ENCODE results near the gene CD52.
A peak's percentile ranks its signal among the peaks of the same experiment; 100 is the strongest.
"Not testable (repeated sequence)": the region's sequence is repeated elsewhere in the genome, so short reads cannot be mapped to it uniquely, and the experiment has no call there.

The CD52 gene

DNA sequence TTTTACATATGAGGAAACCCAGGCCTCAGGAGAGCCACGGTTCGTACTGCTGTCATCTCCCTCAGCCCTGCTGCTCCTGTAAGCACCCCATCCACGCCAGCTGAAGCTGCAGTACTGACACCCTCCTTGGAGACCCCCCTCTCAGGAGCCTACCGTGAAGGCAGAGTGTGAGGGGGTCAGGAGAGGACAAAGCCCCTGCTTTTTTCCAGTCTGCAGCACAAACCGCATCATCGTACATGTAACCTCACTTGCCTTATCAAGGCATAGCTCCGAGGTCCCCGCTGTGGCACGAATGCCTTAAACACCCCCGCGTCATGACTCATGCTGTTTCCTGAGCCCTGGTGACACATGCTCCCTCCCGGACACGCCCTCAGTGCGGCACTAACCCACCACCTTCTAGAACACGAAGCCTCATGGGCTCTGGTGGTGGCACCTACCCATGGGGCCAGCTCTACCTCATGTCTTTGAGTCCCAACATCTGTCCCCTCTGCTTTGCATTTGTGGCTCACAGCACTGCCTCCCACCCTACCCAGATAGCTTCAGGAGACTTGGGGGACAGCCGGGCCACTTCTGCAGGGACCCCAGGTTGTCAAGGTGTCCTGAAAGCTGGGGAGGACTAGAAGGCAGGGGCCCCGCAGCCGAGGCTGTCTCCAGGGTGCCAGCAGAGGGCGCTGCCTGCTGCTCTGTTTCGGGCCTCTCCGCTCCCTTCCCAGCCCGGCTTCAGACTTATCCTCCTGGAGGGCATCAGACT lies 33.0 kb upstream of the CD52 start:
- DNase-seq: no peak

DNA sequence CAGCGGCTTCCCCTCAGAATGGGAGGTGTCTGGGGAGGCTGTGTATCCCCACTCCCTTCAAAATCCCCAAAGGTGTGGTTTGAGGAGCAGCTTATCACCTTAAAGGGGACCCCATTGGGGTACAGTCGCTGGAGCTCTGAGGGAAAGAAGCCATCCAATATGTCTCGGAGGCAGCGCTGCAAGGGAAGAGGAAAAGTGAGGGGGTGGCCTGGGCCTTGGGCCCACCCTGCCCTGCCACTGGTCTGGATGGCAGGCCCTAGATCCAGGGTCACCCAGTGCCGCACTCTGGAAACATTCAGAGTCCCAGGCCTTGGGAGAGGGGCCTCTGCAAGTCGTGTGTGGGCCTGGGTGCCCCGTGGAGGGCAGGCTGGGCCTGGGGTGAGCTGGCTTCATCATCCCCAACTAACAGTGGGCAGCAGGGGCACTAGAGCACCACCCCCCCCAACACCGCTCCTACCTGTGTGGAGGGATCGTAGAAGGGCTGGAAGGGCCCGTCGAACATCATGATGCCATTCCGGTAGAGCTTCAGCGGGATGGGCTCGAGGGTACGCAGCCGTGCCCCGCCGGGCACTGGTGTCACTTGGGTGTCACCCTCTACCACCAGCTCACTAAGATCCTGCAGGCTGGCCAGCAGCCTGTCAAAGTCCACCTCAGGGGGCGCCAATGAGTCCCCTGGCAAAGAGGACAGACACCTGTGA lies 32.2 kb upstream of the CD52 start:
- DNase-seq: no peak

DNA sequence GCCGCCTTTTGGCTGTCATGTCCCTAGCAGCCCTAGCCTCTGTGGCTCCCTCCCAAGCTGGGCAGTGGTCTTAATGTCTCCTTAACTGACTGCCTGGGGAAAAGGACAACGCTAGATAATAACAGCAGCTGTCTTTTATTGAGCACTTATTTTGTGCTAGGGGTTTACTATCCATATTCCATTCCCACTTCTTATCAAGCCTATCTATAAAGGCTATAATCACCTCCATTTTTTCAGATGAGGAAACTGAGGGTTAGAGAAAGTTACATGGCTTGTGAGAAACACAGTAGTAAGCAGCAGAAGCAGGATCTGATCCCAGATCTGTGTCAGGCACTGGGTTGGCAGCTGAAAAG lies 31.7 kb upstream of the CD52 start:
- no peak for DNase-seq

DNA sequence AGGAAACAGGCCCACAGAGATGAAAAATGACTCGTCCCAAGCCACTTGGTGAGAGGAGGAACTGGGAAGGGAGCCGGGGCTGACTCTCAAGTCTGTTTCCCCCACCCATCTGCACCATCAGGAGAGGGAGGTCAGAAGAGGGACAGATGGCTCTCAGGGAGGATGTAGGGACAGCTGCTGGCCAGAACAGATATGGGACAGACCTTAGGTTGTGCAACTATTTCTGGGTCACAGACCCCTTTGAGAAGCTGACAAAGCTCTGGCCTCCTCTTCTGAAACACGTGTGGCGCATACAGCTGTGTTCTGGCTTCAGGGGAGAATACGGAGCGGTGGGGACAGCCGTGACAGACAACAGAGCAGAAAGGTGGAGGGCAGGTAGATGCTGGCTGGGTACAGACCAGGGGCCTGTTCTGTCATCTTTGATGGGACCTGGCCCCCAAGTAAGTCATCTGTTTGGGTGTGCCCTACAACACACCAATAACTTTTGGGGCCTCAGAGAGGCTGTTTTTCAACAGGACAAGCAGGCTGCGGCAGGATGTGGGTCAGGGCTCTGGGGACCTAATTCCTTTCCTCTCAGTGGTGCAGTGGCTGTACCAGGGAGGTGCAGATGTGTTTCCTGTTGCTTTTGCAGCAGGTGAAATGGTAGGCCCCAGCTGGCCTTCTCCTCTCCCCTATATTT lies 30.6 kb upstream of the CD52 start:
- no peak for DNase-seq

DNA sequence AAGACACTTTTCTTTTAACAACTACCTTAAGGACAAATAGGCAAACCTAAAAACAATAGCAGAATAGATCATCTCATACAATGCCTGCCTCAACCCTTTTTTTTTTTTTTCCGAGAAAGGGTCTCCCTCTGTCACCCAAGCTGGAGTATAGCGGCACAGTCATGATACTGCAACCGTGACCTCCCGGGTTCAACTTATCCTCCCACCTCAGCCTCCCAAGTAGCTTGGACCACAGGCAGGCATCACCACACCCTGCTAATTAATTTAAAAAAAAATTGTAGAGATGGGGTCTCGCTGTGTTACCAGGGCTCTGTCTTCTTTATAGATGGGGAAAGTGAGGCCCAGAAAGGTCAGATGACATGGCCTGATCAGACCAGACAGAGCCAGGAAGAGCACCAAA lies 29.9 kb upstream of the CD52 start:
- no peak for DNase-seq

DNA sequence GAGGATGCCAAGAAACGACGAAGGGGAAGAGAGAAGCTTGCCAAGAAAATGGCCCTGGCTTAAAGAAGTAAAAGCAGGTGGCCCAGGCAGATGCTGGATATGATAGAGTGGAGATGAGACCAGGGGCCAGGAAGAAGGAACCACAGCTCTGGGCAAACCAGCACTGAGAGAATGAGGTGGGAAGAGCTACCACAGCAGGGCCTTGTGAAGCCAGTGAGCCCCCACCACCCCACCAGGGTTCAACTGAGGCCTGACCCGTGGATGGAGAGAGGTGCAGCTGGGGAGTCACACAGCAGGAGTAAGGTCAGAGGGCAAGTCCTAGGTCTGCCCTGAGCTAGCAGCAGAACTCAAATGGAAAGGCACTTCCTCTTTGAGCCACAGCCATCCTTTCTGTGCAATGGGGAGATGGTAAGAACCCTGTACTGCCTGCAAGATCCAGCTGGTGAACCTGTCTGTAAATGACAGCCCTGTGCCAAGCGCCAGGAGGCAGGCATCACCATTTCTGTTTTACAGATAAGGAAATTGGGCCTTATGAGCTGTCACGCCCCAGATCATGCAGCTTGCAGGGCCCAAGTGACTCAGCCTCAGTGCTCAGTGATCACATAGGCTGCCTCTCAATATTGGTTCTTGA lies 29.3 kb upstream of the CD52 start:
- DNase-seq: no peak

DNA sequence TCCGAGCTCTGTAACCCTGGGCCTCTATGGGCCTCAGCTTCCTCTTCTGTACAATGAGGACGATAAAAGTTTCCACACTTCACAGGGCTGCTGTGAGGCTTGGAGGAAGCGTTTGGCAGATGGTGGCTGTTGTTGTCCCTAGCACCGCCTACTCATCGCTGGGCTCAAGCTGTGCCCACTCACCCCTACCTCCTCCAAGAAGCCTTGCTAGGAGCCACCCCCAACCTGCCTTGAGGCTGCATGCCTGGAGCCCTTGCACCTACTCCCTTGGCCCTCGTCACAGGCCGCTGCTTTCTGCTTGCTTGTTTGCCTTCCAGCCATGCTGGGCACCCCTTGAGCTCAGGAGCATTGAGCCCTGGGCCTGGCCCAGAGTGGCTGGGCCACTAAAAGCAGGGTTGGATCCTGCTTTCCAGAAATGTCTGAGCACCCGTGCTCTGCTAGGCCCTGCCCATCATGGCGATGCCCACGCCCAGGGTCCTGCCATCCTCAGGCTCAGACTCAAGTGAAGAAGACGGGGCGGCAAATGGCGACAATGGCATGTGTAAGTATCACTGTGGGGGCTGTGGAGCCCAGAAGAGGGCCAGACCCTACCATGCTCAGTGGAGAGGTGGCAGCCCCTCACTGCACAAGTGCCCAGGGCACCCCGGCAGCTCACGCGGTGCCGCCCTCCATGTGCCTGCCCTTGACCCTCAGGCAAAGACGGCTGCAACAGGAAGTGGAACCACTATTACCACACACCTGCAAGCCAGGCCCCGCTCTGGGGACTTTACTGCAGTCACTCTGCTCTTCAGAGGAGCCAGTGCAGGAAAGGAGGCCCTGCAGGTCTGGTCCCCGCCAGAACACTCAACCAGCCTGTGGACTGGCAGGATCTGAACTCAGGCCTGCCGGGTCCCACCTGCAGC lies 28.3 kb upstream of the CD52 start:
- peak; percentile 15 for DNase-seq

DNA sequence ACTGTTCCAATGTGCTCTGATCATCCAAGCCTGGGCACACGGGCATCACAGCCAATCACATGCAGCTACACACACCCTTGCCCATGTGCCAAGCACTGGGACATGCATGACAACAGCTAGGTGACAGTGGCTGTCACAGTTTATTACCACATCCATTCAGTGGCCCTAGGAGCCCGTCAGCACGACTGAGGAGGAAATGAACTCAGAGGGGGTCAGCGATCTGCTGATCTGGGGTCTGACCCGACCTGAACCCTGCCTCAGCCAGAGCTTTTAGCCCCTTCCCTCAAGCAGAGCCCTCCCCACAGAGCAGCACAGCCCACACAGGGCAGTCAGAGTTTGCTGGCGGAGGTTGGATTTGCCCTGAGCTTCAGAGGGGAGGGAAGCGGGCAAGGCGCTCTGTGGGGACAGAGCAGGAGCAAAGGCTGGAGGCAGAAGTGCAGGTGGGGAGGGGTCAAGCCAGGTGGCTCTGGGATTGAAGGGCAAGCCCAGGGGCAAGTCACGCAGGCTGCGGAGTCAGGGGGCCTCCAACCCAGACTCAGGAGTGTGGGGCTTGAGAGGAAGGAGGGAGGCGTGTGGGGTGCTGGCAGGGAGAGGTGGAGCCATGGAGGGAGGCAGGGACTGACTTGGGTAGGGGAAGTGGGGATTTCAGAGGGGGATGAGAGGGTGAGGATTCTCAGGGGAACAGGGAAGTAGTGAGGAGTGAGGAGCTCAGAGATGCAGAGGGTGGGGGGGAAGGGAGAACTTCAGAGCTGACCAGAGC lies 27.5 kb upstream of the CD52 start:
- no peak for DNase-seq

DNA sequence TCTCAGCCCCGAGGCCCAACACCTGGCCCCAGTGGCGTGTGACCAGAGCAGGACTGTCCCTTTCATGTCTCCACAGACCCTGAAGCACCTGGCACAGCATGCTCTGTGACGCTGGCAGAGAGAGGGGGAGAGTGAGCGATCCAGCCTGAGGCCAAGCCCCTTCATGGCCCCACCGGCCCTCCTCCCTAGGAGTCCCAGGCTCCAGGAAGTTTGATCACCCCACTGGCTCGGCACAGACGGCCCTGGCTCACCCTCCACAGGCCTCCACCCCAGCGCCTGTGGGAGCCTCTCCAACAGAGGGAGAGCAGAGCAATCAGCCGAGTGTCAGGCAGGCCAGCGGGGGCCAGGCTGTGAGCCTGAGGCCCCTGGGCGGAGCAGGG lies 26.9 kb upstream of the CD52 start:
- no peak for DNase-seq

DNA sequence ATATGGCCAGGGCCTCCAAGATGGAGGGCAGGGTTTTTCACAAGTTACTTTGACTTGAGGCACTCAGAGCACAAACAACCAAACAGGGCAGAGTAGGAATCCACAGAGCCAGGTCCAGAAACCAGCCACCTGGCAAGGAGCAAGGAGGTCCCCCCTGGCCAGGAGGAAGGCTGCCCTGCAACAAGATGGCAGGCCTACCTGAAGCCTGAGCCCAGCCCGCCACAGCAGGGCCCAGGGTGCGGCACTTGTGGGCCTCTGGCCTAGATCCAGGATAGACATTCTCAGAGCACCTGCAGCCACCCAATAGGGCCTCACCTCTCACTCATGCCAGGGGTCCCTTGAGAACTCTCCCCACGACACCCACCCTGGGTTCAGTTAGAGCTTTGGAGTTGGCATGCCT lies 26.3 kb upstream of the CD52 start:
- no peak for DNase-seq

DNA sequence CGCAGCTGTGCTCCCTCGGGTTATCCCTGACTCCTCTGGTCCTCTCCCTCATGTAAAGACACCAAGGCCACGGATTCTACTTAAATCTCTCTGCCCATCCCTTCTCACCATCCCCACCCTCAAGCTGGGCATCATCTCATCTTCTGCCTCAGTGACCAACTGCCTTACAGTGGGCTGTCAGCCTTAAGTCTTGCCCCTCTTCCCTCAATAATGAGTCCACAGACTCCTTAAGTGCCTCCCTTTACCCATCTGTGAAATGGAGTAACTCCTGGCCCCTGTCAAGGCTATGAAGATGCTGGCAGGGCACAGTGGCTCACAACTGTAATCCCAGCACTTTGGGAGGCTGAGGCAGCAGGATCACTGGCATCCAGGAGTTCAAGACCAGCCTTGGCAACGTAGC lies 25.8 kb upstream of the CD52 start:
- DNase-seq: no peak

DNA sequence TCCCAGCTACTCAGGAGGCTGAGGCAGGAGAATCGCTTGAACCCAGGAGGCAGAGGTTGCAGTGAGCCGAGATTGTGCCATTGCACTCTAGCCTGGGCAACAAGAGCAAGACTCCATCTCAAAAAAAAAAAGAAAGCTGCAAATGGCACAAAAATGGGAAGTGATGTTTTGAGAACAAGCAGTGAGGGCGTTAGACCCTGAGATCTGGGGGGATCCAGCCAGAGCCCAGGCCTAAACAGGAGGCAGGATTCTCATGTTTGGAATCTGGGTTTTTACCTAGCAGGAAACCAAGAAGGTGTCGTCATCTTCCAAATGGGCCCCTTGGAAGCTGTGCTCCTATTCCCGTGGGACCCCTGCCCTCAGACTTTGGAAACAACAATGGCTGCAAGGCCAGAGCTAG lies 25.0 kb upstream of the CD52 start:
- not testable (repeated sequence) for DNase-seq

DNA sequence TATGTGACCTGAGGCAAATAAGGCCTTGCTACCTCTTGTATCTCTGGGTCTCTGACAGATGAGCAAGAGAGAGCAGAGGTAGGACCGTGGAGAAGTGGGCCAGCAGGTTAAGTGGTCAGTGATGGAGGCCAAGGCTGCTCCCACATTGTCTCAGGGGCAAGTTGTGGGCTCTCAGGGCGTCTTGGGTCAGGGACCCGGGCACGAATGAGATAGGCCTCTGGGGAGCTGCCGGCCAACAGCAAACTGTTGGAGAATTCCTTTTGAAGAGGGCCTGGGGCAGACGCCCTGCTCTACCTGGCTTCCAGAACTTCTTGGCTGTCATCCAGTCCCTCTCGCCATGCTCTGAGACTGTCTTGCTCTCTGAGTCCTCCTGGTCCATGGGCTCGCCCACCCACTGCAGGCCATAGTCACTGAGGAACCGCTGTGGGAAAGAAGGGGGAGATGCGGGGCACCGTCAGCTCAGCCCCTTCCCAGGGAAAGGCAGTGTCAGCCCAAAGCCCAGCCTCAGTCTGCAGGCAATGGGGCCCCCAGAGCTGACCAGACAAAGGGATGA lies 23.8 kb upstream of the CD52 start:
- DNase-seq: no peak

DNA sequence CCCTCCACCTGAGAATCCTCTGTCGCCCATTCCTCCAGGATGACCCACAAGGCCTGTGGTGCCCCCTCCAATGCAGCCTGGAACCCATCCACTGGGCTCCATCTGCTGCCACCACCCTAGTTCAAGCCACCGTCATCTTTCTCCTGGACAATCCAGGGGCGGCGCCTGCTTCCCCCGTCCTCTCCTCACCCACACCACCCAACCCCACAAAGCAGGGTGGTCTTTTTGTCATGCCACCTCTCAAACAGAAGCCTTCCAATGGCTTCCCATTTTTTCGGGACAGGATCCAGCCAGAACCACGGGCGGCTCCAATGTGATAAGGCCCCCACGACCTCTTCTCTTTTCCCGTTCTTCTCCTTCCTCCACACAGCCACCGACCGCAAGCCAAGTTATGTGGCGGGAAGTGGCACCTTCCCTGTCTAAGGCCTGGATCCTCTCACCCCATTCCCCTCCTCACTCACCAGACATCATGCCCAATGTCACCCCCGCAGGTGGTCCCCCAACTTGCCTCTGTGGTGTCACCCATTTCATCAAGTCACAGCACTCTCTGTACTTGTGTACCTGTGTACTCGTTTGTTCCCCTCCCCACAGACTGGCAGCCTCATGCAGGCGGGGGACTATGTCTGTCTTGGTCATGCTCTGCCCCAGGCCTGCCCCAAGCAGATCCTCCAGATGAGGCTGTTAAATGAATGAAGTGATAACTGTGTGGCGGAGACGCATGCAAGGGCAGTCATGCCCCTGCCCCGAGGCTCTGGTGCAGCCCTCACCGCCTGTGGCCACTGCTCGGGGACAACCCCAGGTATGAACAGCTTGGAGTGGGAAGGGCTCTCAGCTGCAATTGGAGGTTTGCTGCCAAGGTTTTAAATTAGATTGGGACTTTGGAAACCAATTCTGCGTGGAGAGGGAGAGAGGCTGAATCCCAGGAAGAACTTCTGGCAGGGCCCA lies 22.3 kb upstream of the CD52 start:
- DNase-seq: no peak

DNA sequence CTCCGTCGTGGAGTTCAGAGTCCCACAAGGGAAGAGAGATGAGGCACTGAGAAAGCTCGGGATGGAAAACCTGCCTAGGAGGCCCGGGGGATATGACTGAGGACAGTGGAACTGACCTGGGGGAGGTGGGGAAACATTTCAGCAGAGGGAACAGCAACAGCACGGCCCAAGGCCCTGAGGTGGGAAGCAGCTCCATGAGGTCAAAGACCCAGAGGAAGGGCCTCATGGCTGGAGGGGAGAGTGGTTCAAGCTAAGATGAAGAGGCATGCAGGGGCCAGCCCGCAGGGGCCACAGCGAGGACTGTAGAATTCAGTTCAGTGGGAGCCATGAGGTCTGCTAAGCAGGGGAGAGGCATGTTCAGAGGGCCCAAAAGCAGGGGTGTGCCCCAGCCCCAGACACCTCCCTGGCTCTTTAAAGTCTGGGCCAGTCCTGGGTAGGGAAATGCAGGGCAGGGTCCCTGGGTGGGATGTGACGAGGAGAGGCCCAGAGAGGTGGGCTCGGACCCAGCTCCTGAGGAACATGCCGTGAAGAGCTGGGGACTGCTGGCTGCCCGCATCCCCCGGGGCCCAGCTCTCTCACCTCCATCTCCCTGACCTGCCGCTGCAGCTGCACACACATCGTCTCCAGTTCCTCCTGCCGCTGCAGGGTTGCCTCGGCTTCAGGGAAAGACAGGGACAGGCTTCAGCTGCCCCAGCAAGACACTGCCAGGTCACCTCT lies 21.3 kb upstream of the CD52 start:
- DNase-seq: no peak

DNA sequence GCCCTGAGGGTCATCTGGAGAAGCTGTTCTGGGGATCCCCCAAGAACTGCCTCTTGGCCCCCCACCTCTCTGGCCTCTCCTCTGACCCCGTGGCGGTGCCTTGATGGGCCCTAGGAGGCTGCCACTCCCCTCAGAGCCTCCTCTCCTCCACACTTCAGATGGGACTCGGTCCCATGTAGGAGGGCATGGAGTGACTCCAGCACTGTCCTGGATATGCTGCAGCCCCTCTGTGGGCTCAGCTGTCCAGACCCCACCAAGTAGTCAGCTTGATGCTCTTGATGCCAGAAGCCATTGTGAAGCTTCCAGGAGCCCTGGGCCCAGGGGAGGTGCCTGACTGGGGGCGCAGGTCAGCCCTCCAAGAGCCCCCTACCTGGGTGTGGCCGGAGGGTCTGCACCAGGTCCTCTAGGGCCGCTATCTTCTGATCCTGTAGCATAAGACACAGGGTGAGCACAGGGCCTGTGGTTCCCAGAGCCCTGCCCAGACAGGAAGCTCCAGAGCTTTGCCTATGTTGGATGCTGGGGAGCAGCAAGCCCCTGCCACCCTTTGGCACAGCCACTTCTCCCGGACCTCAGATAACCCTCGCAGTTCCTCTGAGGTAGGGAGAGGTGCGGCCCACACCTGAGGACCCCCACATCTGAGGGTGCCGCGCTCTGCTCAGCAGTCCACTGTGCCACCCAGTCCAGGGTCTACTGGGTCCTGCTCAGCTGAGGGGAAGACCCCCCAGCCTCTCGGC lies 20.5 kb upstream of the CD52 start:
- DNase-seq: no peak

DNA sequence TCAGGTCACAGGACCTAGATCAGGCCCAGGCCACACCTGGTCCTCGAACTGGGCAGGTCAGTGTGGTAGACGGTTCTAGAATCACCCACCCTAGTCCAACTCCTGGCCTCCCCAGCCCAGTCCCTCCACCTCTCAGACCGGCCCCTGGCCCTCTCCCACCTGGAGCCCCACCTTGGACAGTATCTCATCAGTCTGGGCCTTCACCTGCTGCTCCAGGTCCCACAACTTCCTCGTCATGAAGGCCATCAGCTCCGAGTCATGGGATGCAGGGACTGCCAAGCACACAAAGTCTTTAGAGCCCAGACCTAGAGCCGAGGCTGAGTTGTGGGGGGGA lies 20.0 kb upstream of the CD52 start:
- no peak for DNase-seq

DNA sequence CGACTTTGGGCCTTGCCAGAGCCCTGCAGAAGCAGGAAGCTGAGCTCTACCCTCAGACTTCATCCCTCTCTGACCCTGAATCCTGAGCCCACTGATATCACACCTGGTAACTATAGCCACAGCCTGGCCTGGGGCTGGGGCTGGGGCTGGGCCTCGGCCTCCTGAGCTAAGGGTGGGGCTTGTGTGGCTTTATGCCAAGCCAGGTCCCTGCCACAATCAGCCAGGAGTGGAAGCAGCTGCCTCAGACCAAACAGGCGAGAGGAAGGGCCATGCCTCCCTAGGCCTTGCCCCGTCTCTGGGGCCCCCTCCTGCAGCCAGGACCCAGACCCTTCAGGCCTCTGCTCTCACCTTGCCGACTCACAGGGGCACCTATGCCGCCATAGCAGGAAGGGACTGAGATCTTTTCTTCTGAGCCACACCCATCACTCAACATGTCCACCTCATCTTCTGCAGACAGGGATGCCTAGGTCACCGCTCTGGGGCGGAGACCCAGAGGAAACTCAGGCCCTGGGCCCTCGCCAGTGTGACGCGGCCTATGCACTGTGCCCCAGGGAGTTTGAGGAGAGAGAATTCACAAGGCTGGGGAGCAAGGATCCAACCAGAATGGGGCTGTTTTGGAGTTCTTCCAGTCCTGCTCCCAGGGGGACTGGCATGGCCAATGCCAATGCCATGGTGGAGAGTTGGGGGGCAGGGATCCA lies 17.0 kb upstream of the CD52 start:
- no peak for DNase-seq
